Stimulated activated naive CD4-positive, alpha-beta T cell treated with Interleukin-2 at 50 U/mL for 16 hours (primary cell): Measurements from ENCODE around the gene CYFIP2.
A peak's percentile ranks its signal among the peaks of the same experiment; 100 is the strongest.

ENCODE experiments used
- DNase-seq: peaks from one replicate; lab custom pipeline; 2025; lab: John Stamatoyannopoulos, UW

Gene CYFIP2

GRCh38 chr5:157324237-157324636 lies 58.3 kb downstream of the CYFIP2 start:
- DNase-seq: no peak

GRCh38 chr5:157326440-157327005 lies 60.6 kb downstream of the CYFIP2 start:
- DNase-seq: no peak

- DNase-seq: no peak
Observed at GRCh38 chr5:157327771-157328170, 61.8 kb downstream of the CYFIP2 start.

- DNase-seq: peak; percentile 55
Observed at GRCh38 chr5:157328277-157328912, 62.5 kb downstream of the CYFIP2 start.

GRCh38 chr5:157331807-157332206 lies 65.9 kb downstream of the CYFIP2 start:
- no peak for DNase-seq

- no peak for DNase-seq
Observed at GRCh38 chr5:157335534-157336422, 69.9 kb downstream of the CYFIP2 start.

- DNase-seq: no peak
Observed at GRCh38 chr5:157336423-157336744, 70.5 kb downstream of the CYFIP2 start.

GRCh38 chr5:157339409-157339808 lies 73.5 kb downstream of the CYFIP2 start:
- no peak for DNase-seq

GRCh38 chr5:157342822-157343402 lies 77.0 kb downstream of the CYFIP2 start:
- peak; percentile 3 for DNase-seq

GRCh38 chr5:157343842-157344790 lies 78.2 kb downstream of the CYFIP2 start:
- DNase-seq: peak; percentile 27

- no peak for DNase-seq
Observed at GRCh38 chr5:157345067-157345466, 79.1 kb downstream of the CYFIP2 start.

- peak; percentile 8 for DNase-seq
Observed at GRCh38 chr5:157345485-157345884, 79.6 kb downstream of the CYFIP2 start.

GRCh38 chr5:157347301-157348048 lies 81.6 kb downstream of the CYFIP2 start:
- DNase-seq: no peak

- DNase-seq: no peak
Observed at GRCh38 chr5:157348049-157348400, 82.1 kb downstream of the CYFIP2 start.

GRCh38 chr5:157350939-157351801 lies 85.2 kb downstream of the CYFIP2 start:
- no peak for DNase-seq

- no peak for DNase-seq
Observed at GRCh38 chr5:157351802-157352092, 85.8 kb downstream of the CYFIP2 start.

- DNase-seq: peak; percentile 25
Observed at GRCh38 chr5:157352756-157353340, 86.9 kb downstream of the CYFIP2 start.

GRCh38 chr5:157354800-157355199 lies 88.9 kb downstream of the CYFIP2 start:
- DNase-seq: no peak

- no peak for DNase-seq
Observed at GRCh38 chr5:157356576-157356975, 90.7 kb downstream of the CYFIP2 start.

- no peak for DNase-seq
Observed at GRCh38 chr5:157357823-157358222, 91.9 kb downstream of the CYFIP2 start.
